ENCODE data around the gene CFAP43.

- TF ChIP-seq CTCF (conservative IDR thresholded peaks at IDR 0.05; ENCODE audit: low read depth, low read length) (no peak), EZH2 (IDR thresholded peaks at IDR 0.05; ENCODE audit: low read length, unreplicated experiment) (no peak)
Observed at GRCh38 chr10:104101902-104102301, 130.3 kb downstream of the CFAP43 start.

Measured in PC-3 (cell line).